Left lobe of liver (tissue), 2 donors: Measurements from ENCODE around the gene SPHK2. TPM values are rescaled to one million over a fixed set of nuclear protein-coding genes. Genes with fewer than 3 reads are reported as not detected.
A peak's percentile ranks its signal among the peaks of the same experiment; 100 is the strongest.

Experiments used
- ATAC-seq: fragments of 200-7000 bp; cut with Tn5 transposase; one replicate; pipeline ENCODE4 v1.9.1; 2020; ENCODE audit warnings: mild to moderate bottlenecking, moderate library complexity
- DNase-seq: peaks from one replicate; pipeline ENCODE4 v3.0.0-alpha.2; 2020; ENCODE audit warnings: low spot score
- total RNA-seq: library from RNA; stranded (reverse); gene quantifications from one replicate; pipeline ENCODE4 v1.2.1, GENCODE V29; 2021
- donor health status: DM: no; HTN: no; CAD: no; lungs with moderate emphysema.
- donor health status: DM: no; HTN: yes; CAD: no.

The SPHK2 gene
- total RNA-seq, 1 donor from 2014 or later: 41.6 TPM

DNA sequence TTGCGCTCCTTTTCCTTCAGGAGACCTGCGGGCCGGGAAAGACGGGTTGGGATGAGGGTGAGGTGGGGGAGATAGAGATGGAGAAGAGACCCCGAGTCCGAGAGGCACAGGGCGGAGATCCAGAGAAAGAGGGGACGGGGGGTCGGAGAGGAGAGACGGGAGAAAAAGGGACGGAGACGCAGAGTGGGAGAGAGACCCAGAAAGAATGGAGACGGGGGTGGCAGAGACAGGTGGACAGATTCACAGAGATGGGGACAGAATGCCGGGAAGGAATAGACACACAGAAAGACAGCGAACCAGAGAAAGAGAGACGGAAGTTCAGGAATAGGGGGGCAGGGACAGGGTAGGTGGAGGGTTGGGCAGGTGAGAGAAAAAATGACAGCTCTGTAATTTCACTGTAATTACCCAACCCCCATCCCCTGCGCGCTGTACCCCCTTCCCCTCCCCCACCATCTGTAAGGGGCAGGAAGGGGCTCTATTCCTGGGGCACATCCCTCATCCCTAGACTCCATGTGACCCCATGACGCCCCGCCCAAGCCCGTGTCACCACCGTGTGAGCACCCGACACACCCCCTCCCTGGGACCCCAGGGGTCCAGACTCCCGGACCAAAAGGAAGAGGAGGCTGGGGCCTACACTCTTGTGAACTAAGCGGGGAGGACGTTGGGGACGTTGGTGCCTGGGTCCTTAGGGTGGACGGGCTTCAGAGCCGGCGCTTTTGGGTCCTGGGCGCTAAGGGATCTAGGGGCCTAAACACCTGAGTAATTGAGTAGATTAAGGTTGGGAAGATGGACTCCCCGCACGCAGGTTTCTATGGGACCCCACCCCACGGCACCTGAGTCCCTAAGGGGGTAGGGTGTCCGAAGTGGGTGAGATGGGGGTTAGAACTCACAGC lies 16.9 kb downstream of the SPHK2 start:
- DNase-seq: peak; percentile 63
- ATAC-seq: no peak

DNA sequence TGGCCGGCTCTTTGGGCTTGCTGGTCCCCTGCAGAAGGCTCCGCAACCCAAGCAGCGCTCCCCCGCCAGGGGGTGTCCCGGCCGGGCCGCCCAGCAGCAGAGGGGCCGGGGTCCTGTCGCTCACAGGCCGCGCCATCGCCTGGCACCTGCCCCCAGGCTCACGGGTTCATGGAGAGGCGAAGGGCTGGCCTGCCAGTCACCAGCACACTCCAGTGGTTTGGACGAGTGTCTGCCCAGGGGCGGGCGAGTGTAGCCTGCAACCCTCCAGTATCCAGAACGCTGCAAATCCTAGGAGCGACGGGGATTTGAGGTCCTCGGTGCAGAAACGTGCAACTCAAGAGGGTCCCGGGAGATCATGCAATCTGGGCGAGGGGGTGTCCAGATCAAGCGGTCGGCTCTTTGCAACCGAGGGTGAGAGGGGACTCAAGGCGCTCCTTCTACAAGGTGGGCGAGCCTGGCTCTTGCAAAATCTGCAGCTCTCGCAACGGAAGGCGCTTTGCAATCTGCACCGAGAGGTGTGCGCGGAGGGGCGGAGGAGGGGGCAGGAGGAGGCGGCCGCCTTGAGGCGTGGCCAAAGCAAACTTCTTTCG lies 17.6 kb downstream of the SPHK2 start, which contains the start of gene DBP:
Gene DBP, minus strand, starts transcription at position 521 of the 590 bp plus-strand sequence. Its CDS starts 385 bp downstream, at position 136.
- peak; percentile 21 for ATAC-seq
- DNase-seq: peak; percentile 70

DNA sequence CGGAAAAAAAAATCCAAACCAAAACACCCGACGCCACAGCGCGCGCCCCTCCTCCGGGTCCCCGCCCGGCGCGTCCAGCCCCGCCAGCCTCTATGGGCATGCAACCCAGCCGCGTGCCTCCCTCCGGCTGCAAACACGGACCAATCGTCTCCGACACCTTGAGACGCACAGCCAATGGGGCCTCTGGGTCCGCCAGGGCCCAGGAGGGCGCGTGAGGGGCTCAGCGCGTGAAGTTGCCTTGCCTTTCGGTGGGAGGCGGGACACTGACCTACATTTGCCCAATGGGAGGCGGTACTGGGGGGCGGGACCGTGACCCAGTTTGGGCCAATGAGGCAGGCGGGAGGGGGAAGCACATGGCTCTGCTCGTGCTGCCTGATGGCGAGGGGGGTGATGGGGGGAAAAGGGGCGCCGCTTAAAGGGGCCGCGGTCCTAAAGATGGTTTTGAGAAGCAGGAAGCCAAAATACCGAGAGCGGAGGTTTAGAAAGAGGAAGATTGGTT lies 18.2 kb downstream of the SPHK2 start:
- peak; percentile 99 for DNase-seq
- ATAC-seq: peak; percentile 65

DNA sequence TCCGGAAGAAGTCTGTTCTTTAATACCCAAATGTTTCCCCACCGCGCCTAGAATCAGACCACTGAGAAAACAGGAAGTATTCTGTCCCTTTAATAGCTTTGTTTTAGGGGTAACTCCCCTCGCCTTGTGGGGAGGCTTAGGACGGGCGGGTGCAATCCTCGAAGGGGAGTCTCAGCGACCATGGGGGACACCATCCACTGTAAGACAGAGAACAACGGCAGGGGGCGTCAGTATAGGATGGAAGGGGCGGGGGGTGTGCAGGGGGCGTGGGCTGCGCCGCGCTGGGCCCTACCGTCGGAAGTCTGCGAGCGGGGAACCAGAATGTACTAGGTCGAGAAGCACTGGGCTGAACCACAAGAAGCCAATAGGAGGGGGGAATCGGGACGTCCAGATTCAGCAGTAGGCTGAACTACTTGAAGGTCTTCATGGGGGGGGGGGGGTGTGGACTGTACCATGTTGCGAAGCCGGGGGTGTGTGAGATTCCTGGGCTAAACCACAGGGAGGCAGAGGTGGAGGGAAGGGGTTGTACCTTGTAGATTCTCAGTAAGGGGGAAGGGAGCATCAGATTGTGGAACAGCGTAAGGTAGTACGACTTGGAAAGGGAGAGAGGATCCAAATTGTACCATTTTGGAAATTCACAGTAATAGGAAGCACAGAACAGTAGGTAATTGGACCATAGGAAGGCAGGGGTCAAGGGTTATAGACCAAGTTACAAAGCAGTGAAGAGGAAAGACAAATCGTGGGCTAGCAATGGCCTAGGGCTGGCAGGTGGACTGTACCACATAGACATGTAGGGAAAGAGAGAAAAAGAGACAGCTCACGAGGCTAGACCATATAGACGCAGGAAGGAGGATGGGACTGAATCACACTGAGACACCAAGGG lies 18.9 kb downstream of the SPHK2 start:
- ATAC-seq (peak; percentile 48), DNase-seq (peak; percentile 86)

DNA sequence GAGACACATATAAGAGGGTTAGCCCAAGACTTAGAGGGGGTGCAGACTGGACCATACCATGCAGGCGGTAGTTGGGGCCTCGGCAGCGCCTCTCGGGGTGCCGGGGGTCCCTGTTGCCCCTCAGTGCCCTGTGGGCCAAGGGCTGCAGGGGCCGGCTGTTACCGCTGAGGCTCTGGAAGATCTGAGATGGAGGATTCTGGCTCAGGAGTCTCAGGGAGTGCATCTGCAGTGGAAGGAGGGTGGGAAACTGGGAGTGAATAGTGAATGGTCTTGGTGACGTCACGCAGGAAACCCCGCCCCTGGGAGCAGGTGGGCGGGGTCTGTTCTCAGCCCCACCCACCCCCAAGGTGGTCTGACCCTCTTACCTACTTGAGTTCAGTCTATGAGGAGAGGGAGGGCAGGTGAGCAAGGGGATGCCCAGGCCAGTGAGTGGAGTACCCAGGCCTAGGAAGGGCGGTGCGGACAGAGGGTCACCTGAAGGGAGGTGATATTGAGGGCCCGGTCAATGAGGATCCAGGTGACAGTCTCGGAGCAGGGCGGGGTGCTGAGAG lies 19.6 kb downstream of the SPHK2 start:
- DNase-seq (peak; percentile 57), ATAC-seq (no peak)

DNA sequence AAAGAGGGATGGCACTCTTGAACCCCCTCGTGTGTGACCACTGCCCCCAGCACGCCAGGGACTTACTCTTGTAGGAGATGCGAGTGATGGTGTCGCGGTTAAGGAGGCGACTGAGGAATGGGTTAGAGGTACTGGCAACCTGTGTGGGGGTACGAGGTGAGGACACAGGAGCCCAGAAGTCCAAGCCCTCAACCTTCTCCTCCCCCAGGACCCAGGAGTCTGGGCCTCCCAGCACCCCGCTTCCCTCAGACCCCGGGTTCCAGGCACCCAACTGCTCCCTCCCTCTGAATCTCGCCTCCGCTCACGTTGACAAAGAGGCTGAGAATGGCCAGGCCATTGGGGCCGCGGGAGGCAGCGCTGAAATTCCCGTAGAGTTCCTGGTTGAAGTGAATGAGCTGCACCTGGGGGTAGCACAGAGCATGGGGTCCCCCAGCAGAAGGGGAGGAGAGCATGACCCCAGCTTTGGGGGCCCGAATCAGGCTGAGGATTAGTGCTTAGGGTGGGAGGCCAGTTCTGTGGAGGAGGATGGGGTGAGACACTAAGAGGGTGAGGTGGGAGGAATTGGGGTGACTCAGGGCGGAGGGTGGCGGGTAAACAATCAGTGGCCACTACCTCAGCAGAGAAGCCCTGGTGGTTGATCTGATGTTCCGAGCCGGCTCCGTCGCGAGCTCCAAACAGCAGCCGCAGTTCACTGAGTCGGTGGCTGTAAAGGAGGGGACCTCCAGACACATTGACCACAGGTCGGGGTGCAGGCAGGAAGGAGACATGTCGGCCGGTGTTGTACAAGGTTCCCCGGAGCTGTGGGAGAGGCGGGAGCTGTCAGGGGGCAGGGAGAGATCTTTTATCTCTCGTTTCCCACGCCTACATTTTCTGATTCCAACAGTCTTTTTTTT lies 20.4 kb downstream of the SPHK2 start:
- ATAC-seq (no peak), DNase-seq (no peak)

DNA sequence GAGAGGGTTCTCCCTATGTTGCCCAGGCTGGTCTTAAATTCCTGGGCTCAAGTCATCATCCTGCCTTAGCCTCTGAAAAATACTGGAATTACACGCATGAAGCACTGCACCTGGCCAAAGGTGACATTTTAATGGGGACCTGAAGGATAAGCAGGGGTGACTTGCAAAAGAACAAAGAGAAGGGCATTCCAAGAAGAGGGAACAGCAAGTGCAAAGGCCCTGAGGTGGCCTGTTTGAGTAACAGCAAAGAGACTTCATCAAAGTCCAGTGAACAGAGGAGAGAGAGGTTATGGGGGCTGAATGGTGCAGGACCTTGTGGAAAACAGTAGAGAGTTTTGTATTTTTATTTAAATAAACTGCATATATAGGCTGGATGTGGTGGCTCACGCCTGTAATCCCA lies 22.5 kb downstream of the SPHK2 start:
- ATAC-seq (no peak), DNase-seq (no peak)

DNA sequence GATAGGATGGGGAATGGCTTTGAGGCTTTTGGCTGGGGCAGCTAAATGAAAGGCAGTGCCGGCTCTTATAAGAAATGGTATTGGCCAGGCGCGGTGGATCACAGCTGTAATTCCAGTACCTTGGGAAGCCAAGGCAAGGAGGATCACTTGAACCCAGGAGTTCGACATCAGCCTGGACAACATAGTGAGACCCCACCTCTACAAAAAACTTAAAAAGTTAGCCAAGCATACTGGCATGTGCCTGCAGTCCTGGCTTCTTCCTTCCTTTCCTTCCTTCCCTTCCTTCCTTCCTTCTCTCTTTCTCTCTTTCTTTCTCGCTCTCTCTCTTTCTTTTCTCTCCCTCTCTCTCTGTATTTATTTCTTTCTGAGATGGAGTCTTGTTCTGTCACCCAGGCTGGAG lies 23.6 kb downstream of the SPHK2 start:
- no peak for DNase-seq
- no peak for ATAC-seq

DNA sequence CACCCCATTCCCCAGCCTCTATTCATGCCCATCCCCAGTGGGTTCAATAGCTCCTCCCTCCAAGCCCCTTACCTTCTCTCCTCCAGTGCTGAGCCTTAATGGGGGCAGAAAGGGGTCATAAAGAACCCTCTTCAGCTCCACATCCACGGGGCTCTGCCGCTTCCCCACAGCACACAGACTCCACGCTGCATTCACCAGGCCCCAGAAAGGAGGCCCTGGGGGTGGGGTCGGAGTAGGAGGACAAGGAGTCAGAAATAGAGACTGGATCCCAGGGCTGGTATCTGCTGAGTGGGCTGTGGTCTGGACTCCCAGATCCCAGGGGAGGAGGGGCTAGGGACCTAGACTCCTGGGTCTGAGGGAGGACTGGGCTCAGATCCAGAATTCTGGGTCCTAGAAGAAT lies 25.0 kb downstream of the SPHK2 start:
- DNase-seq: no peak
- ATAC-seq: no peak

DNA sequence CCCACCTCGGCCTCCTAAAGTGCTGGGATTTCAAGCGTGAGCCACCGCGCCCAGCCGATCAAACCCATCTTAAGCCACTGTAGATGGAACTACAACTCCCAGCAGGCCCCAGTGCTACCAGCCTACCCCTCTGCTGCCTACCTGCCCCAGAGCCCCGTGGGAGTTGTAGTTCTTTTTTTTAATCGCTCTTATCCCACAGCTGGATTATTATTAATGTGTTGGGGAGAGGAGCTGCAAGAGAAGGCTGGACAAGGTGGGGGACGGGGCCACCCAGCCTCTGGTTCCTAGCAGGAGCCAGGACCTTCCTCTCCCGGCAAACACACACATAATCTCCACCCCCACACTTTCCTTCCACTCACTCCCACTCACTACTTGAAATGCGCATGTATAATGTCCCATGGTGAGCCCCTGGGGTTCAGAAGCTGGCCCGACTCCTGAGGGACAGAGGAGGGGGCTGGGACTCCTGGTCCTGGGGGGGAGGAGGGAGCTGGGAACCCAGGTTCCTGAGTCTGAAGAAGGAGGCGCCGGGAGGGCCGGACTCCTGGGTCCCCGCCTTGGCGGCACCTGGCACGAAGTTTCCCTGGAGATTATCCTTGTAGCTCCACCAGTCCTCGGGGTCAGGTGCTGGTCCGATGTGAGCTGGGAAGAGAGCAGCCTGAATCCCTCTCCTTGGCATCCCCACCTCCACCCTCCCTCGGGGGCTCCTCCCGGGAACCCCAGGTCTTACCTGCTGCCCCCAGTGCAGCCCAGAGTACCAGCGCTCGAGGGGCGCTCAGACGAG lies 25.7 kb downstream of the SPHK2 start:
- ATAC-seq: peak; percentile 82

DNA sequence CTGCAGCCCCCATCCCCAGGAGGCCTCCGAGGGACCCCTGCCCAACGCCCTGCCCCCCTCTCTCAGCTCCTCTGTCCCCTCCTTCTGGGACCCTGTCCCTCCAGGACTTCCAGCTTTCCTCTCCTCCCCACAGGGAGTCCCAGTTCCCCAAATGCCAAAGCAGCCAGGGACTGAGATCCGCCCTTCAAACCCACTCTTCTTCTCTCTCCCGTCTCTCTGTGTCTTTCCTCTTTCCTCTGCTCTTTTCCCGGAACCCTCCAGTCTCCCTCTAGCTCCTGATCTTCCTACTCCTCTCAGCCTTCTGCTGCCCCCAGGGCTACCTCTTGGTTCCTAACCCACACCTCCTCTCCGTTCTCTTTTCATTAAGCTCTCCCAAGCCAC lies 26.3 kb downstream of the SPHK2 start:
- ATAC-seq: no peak
- no peak for DNase-seq

More for the DNA sequence above, 25.7 kb downstream of the SPHK2 start:
- DNase-seq: peak; percentile 67

DNA sequence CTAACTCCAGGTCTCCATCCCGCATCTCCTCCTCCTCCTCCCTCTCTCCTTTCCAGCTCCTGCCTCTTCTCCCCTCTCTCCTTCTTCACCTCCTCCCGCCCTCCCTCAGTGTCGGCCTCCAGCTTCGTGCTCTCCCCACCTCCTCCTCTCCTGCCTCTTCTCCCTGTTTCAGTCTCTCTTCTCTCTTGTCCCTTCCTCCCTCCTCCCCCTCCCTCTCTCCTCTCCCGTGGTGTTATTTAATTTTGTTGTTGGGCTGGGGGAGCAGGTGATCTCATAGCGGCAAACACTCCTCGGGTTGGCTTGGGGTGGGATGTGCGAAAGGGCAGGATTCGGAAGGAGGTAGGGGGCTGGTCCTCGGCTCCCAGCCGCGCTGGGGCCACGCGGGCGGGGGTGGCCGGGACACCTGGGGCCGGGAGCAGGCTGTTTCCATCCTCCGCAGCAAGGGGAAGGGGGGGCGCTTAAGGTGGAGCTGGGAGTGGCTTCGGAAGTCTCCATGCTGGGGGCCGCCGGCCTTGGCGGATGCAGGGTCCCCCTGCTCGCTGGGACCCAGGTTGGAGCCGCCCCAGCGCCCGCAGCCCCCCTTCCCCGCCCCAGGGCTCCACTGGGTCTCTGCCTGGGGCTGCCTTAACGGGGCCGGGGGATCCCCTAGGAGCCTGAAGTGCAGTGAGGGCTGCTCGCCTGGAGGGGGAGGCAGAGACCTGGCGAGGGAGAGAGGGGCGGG lies 26.9 kb downstream of the SPHK2 start, which contains the start of gene CA11:
Gene CA11, minus strand, starts transcription at position 187 of the 721 bp plus-strand sequence. CDS start 555 bp downstream, outside the sequence.
- ATAC-seq: peak; percentile 89

DNA sequence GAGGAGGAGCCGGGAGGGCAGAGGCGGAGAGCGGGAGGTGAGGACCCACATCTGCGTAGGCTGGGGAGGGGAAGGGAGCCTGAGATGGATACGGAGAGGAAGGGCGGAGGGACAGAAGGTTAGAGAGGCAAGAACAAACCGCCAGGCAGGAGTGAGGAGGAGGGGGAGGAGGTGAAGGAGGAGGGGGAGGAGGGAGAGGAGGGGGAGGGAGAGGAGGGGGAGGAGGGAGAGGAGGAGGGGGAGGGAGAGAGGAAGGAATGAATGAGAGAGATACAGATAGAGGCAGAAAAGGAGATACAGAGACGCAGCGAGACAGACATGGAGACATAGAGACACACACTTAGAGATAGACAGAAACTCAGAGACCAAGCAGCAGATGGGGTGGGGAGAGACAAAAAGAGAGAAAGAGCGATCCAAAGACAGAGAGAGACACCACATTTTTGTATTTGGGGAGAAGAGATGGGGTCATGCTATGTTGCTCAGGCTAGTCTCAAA lies 27.5 kb downstream of the SPHK2 start:
- DNase-seq (no peak), ATAC-seq (no peak)

More for the DNA sequence above, 26.9 kb downstream of the SPHK2 start, which contains the start of gene CA11:
- peak; percentile 79 for DNase-seq

DNA sequence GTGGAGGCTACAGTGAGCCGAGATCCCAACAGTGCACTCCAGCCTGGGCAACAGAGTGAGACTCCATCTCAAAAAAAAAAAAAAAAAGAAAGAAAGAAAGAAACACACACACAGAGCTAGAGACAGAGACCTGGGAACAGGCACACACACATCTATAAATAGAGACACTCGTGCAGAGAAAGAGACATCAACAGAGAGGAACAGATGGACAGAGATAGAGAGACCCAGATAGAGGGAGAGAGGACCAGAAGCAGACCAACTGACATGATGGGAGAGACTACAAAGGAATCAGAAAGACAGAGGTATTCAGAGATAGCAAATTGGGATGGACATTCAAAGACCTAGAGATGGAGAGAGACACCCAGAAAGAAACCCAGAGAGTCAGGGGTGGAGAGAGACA lies 28.8 kb downstream of the SPHK2 start:
- no peak for DNase-seq
- ATAC-seq: no peak

DNA sequence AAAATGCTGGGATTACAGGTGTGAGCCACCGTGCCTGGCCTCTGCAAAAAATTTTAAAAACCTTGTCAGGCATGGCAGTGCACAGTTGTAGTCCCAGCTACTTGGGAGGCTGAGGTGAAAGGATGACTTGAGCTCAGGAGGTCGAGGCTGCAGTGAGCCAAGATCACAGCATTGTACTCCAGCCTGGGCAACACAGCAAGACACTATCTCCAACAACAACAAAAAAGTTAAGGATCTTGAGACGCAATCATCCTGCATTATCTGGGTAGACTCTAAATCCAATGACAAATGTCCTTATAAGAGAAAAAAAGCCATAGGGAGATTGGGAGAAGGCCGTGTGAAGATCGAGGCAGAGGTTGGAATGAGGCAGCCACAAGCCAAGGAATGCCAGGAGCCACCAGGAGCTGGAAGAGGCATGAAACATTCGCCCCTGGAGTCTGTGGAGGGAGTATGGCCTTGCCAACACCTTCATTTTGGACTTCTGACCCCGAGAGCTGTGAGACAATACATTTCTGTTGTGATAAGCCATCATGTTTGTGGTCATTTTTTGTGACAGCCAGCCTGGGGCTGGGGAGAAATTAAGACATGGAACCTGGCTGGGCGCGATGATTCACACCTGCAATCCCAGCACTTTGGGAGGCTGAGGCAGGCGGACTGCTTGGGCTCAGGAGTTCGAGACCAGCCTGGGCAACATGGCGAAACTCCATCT lies 31.8 kb downstream of the SPHK2 start:
- DNase-seq (no peak), ATAC-seq (no peak)

DNA sequence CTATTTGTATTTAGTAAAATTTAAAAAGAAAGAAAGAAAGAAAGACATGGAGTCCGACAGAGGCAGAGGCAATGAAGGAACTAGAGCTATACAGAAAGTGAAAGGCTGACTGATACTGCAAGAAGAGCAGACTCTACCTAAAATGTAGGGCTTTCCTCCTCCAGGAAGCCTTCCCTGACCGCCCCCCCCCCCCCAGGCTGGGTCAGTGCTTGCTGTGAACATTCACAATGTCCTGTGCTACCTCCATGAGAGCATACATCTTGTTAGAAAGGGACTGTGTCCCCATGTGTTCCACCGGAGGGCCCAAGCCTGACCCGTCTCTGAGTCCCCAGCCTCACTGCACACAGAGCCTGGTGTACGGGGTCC lies 32.4 kb downstream of the SPHK2 start:
- ATAC-seq: no peak
- DNase-seq: no peak

DNA sequence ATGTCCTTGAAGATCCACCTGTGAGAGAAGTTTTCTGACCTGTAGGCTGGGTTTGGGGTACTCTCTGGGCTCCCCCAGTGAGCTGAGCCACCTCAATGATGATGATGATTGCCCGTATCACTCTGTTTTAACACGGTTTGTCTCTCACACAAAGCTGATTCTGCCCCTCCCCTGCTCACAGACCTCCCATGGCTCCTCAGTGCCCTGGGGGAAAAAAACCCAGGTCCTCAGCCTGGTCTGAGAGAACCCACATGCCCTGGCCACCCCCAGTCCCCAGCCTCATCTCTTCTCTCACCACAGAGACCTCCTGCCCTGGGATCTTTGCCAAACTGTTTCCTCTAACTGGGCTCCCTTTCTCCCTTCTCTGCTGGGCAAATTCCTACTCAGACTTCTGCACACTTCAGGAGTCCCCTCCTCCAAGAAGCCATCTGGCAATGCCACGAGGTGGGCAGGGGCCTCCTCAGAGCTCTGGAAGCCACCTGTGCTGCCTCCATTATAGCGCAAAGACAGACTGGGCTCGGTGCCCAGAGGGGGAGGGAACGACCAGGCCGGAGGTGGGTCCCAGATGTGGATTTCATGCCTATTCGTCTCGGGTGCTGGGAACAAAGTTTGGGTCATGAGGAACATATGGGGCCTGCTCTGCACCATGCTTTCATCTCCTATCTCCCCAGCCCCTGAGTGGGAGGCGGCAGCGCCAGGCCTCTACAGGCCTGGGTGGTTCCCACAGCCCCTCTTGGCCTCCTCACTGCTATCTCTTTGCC lies 35.2 kb downstream of the SPHK2 start:
- DNase-seq: no peak
- no peak for ATAC-seq
